ENCODE measurements around the gene SFXN5. TPM values are rescaled to one million over a fixed set of nuclear protein-coding genes. Genes with fewer than 3 reads are reported as not detected.

The SFXN5 gene
- total RNA-seq, 1 donor from 2014 or later, result 11.1 TPM

- no peak for DNase-seq (ENCODE audit: low read depth, low spot score)
These were observed 18.0 kb downstream of the SFXN5 start for GRCh38 chr2:73053316-73054114.

- no peak for DNase-seq (ENCODE audit: low read depth, low spot score)
These were observed 21.4 kb downstream of the SFXN5 start for GRCh38 chr2:73050121-73050545.

- DNase-seq (ENCODE audit: low read depth, low spot score), result no peak
These were observed 27.3 kb downstream of the SFXN5 start for GRCh38 chr2:73043929-73044832.

GRCh38 chr2:73043276-73043675, 28.2 kb downstream of the SFXN5 start:
- no peak for DNase-seq (ENCODE audit: low read depth, low spot score)

GRCh38 chr2:73037947-73038585, 33.4 kb downstream of the SFXN5 start:
- no peak for DNase-seq (ENCODE audit: low read depth, low spot score)

- DNase-seq (ENCODE audit: low read depth, low spot score), result no peak
These were observed 34.7 kb downstream of the SFXN5 start for GRCh38 chr2:73036766-73037165.

- no peak for DNase-seq (ENCODE audit: low read depth, low spot score)
These were observed 35.4 kb downstream of the SFXN5 start for GRCh38 chr2:73035899-73036711.

- DNase-seq (ENCODE audit: low read depth, low spot score), result no peak
These were observed 36.7 kb downstream of the SFXN5 start for GRCh38 chr2:73034661-73035375.

GRCh38 chr2:73033766-73034381, 37.6 kb downstream of the SFXN5 start:
- no peak for DNase-seq (ENCODE audit: low read depth, low spot score)

- no peak for DNase-seq (ENCODE audit: low read depth, low spot score)
These were observed 38.3 kb downstream of the SFXN5 start for GRCh38 chr2:73033142-73033765.

GRCh38 chr2:73032702-73033097, 38.8 kb downstream of the SFXN5 start:
- no peak for DNase-seq (ENCODE audit: low read depth, low spot score)

- DNase-seq (ENCODE audit: low read depth, low spot score), result no peak
These were observed 39.5 kb downstream of the SFXN5 start for GRCh38 chr2:73031725-73032701.

GRCh38 chr2:73031095-73031678, 40.3 kb downstream of the SFXN5 start:
- DNase-seq (ENCODE audit: low read depth, low spot score), result no peak

- DNase-seq (ENCODE audit: low read depth, low spot score), result no peak
These were observed 42.7 kb downstream of the SFXN5 start for GRCh38 chr2:73028841-73029240.

- no peak for DNase-seq (ENCODE audit: low read depth, low spot score)
These were observed 44.2 kb downstream of the SFXN5 start for GRCh38 chr2:73027340-73027739.

- no peak for DNase-seq (ENCODE audit: low read depth, low spot score)
These were observed 48.0 kb downstream of the SFXN5 start for GRCh38 chr2:73023497-73023896.

- no peak for DNase-seq (ENCODE audit: low read depth, low spot score)
These were observed 49.4 kb downstream of the SFXN5 start for GRCh38 chr2:73022024-73022568.

All from pulmonary artery endothelial cell (primary cell).